Memory B cell (primary cell): ENCODE measurements around the gene NSUN7.

Experiments
- ATAC-seq: fragments of 150-1000 bp; cut with Tn5 transposase; 2 replicates; pipeline ENCODE4 v1.10.0; 2021; ENCODE audit warnings: low read depth, mild to moderate bottlenecking, moderate library complexity
- DNase-seq, 2 donors: peaks; one replicate each; pipeline ENCODE4 v3.0.0; 2022; ENCODE audit warnings: low spot score in 2 of 2
- H3K27ac Mint-ChIP-seq: one replicate; pipeline ENCODE4 v1.8.0; 2022; ENCODE audit warnings: mild to moderate bottlenecking, moderate library complexity, mixed read lengths
- H3K27me3 Mint-ChIP-seq: one replicate; pipeline ENCODE4 v1.8.0; 2022; ENCODE audit warnings: mixed read lengths
- H3K36me3 Mint-ChIP-seq: one replicate; pipeline ENCODE4 v1.8.0; 2022; ENCODE audit warnings: mild to moderate bottlenecking, mixed read lengths
- H3K4me1 Mint-ChIP-seq: one replicate; pipeline ENCODE4 v1.8.0; 2022; ENCODE audit warnings: mixed read lengths
- H3K4me3 Mint-ChIP-seq: one replicate; pipeline ENCODE4 v1.8.0; 2022; ENCODE audit warnings: mild to moderate bottlenecking, moderate library complexity, mixed read lengths
- H3K9me3 Mint-ChIP-seq: one replicate; pipeline ENCODE4 v1.8.0; 2022; ENCODE audit warnings: mixed read lengths

NSUN7 gene

GRCh38 chr4:40838742-40839141 lies 89.0 kb downstream of the NSUN7 start:
- no peaks in the 10 kb centered on the region for H3K9me3 Mint-ChIP-seq
- ATAC-seq: no peak
- DNase-seq: no peak
- H3K27me3 Mint-ChIP-seq: peaks cover 4% of the 10 kb centered on the region
- H3K36me3 Mint-ChIP-seq: no peaks in the 10 kb centered on the region
- peaks cover 18% of the 10 kb centered on the region for H3K4me1 Mint-ChIP-seq
- H3K4me3 Mint-ChIP-seq: no peak overlapping the region
- H3K27ac Mint-ChIP-seq: no peak overlapping the region

GRCh38 chr4:40840255-40840984 lies 90.7 kb downstream of the NSUN7 start:
- Mint-ChIP-seq H3K36me3 (no peaks in the 10 kb centered on the region), H3K4me3 (peak overlapping the region; percentile 33), H3K27me3 (peaks cover 4% of the 10 kb centered on the region), H3K27ac (no peak overlapping the region), H3K9me3 (no peaks in the 10 kb centered on the region), H3K4me1 (peaks cover 18% of the 10 kb centered on the region)
- DNase-seq (no peak), ATAC-seq (peak; percentile 60)

DNA sequence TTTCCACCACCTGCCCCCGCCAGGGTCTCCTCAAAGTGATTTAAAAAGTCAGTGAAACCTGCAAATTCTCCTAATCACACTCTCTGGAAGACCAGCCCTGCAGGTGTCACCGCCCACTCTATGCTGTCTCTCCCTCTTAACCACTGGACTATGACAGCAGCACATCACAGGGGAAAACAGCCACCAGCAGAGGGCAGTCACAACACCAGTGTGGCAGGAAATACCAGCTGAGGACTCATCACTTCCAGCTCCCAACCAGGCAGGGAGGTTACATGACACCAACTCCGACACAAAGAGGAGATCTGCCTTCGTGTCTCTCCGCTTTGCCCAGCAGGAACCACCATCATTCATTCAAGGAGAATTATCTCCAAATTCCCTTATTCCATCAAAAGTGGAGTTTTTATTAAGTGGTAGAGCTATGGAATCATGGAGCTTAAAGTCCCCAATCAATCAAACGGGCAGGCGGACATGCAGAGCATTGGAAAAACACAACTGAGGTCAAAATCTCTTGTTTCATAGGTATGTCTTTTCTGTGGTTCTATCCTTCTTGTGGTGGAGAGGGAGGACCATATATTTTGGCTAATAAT lies 91.3 kb downstream of the NSUN7 start:
- ATAC-seq (peak; percentile 83), DNase-seq (peak; percentile 59 to 60)
- H3K27me3 Mint-ChIP-seq: peaks cover 5% of the 10 kb centered on the region
- H3K27ac Mint-ChIP-seq: no peak overlapping the region
- no peaks in the 10 kb centered on the region for H3K36me3 Mint-ChIP-seq
- no peaks in the 10 kb centered on the region for H3K9me3 Mint-ChIP-seq
- H3K4me3 Mint-ChIP-seq: peak overlapping the region; percentile 33
- peaks cover 18% of the 10 kb centered on the region for H3K4me1 Mint-ChIP-seq

DNA sequence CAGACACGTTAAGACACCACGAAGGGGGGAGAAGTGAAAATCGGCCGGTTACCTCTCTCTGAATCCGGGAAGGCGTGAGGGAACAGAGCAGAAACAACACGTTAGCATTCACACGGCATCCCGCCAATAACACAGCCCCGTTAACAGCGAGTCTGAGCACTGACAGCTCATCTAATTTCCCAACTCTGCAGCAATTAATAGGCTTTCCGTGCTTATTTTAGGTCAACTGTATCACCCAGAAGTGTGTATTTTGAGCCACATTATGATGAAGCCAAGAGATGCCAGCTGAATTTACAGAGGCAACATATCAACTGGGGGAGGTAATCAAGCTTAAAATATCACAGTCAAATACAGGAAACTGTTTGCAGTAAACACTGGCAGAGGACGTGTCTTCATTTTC lies 92.6 kb downstream of the NSUN7 start:
- no peak overlapping the region for H3K27ac Mint-ChIP-seq
- no peaks in the 10 kb centered on the region for H3K9me3 Mint-ChIP-seq
- no peak for ATAC-seq
- peaks cover 18% of the 10 kb centered on the region for H3K4me1 Mint-ChIP-seq
- H3K36me3 Mint-ChIP-seq: no peaks in the 10 kb centered on the region
- no peak overlapping the region for H3K4me3 Mint-ChIP-seq
- DNase-seq: no peak
- peaks cover 5% of the 10 kb centered on the region for H3K27me3 Mint-ChIP-seq

GRCh38 chr4:40842725-40843423 lies 93.1 kb downstream of the NSUN7 start:
- H3K27ac Mint-ChIP-seq: no peak overlapping the region
- H3K4me1 Mint-ChIP-seq: peaks cover 18% of the 10 kb centered on the region
- H3K9me3 Mint-ChIP-seq: no peaks in the 10 kb centered on the region
- H3K36me3 Mint-ChIP-seq: no peaks in the 10 kb centered on the region
- ATAC-seq (no peak), DNase-seq (no peak)
- peaks cover 5% of the 10 kb centered on the region for H3K27me3 Mint-ChIP-seq
- no peak overlapping the region for H3K4me3 Mint-ChIP-seq

DNA sequence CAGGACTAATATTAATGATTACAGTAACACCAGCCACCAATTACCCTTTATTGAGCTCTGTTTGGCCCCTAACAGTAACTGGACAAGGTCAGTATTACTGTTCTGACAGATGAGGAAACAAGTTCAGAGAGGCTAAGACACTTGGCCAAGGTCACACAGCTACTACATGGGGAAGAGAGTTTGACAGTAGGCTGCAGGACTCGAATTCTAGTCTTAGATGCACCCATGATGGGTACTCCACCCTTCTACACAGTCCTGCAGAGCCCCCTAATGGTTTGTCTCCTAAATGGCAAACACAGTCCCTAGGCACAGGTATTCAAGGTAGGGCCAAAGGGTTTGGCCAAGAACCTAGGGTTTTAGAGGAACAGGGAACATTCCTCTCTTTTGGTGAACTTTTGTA lies 93.9 kb downstream of the NSUN7 start:
- ATAC-seq (peak; percentile 51), DNase-seq (no peak)
- peaks cover 19% of the 10 kb centered on the region for H3K4me1 Mint-ChIP-seq
- H3K27ac Mint-ChIP-seq: no peak overlapping the region
- H3K36me3 Mint-ChIP-seq: no peaks in the 10 kb centered on the region
- H3K27me3 Mint-ChIP-seq: peaks cover 7% of the 10 kb centered on the region
- H3K9me3 Mint-ChIP-seq: no peaks in the 10 kb centered on the region
- H3K4me3 Mint-ChIP-seq: no peak overlapping the region

DNA sequence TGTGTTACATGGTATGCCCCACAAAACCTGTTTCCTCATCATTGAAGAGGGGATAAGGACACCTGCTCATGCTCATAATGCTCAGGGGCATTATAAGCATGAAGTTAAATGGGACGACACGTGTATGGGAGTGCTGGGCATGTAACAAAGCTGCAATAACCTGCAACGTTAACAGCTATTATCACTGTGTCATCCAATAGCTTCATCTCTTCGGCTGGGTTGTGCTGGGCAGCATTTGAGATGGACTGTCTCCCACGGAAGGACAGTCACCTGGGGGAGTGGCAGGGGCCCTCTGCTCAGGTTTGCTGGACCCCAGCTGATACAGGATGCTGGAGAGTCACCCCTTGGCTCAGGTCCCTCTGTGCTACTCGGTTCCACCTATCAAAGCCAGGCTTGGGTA lies 94.5 kb downstream of the NSUN7 start:
- DNase-seq (no peak), ATAC-seq (no peak)
- no peaks in the 10 kb centered on the region for H3K9me3 Mint-ChIP-seq
- H3K36me3 Mint-ChIP-seq: no peaks in the 10 kb centered on the region
- H3K4me3 Mint-ChIP-seq: no peak overlapping the region
- H3K4me1 Mint-ChIP-seq: peaks cover 19% of the 10 kb centered on the region
- peaks cover 7% of the 10 kb centered on the region for H3K27me3 Mint-ChIP-seq
- no peak overlapping the region for H3K27ac Mint-ChIP-seq

GRCh38 chr4:40845154-40845835 lies 95.5 kb downstream of the NSUN7 start:
- H3K27me3 Mint-ChIP-seq: peaks cover 7% of the 10 kb centered on the region
- no peak overlapping the region for H3K27ac Mint-ChIP-seq
- H3K4me3 Mint-ChIP-seq: no peak overlapping the region
- no peak for ATAC-seq
- peaks cover 14% of the 10 kb centered on the region for H3K4me1 Mint-ChIP-seq
- H3K36me3 Mint-ChIP-seq: no peaks in the 10 kb centered on the region
- no peaks in the 10 kb centered on the region for H3K9me3 Mint-ChIP-seq
- no peak for DNase-seq

GRCh38 chr4:40846532-40846931 lies 96.8 kb downstream of the NSUN7 start:
- Mint-ChIP-seq H3K27me3 (peaks cover 7% of the 10 kb centered on the region), H3K9me3 (no peaks in the 10 kb centered on the region), H3K4me3 (no peak overlapping the region), H3K36me3 (no peaks in the 10 kb centered on the region), H3K27ac (no peak overlapping the region), H3K4me1 (peaks cover 8% of the 10 kb centered on the region)
- no peak for ATAC-seq
- no peak for DNase-seq

- H3K9me3 Mint-ChIP-seq: no peaks in the 10 kb centered on the region
- H3K4me3 Mint-ChIP-seq: no peak overlapping the region
- H3K27me3 Mint-ChIP-seq: peaks cover 10% of the 10 kb centered on the region
- H3K36me3 Mint-ChIP-seq: no peaks in the 10 kb centered on the region
- no peak overlapping the region for H3K27ac Mint-ChIP-seq
- ATAC-seq (no peak), DNase-seq (no peak)
- H3K4me1 Mint-ChIP-seq: peaks cover 2% of the 10 kb centered on the region
Observed at GRCh38 chr4:40848251-40848650, 98.5 kb downstream of the NSUN7 start.

GRCh38 chr4:40848940-40849339 lies 99.2 kb downstream of the NSUN7 start:
- ATAC-seq: no peak
- Mint-ChIP-seq H3K4me3 (no peak overlapping the region), H3K36me3 (no peaks in the 10 kb centered on the region), H3K27ac (no peak overlapping the region), H3K9me3 (no peaks in the 10 kb centered on the region), H3K4me1 (peaks cover 2% of the 10 kb centered on the region), H3K27me3 (peaks cover 14% of the 10 kb centered on the region)
- DNase-seq: no peak

GRCh38 chr4:40850496-40850895 lies 100.7 kb downstream of the NSUN7 start:
- ATAC-seq (no peak), DNase-seq (no peak)
- Mint-ChIP-seq H3K9me3 (no peaks in the 10 kb centered on the region), H3K4me3 (no peak overlapping the region), H3K27ac (no peak overlapping the region), H3K27me3 (peaks cover 14% of the 10 kb centered on the region), H3K4me1 (peaks cover 2% of the 10 kb centered on the region), H3K36me3 (no peaks in the 10 kb centered on the region)

- no peaks in the 10 kb centered on the region for H3K36me3 Mint-ChIP-seq
- peaks cover 18% of the 10 kb centered on the region for H3K4me1 Mint-ChIP-seq
- peaks cover 26% of the 10 kb centered on the region for H3K27me3 Mint-ChIP-seq
- no peak overlapping the region for H3K27ac Mint-ChIP-seq
- no peaks in the 10 kb centered on the region for H3K9me3 Mint-ChIP-seq
- peak overlapping the region; percentile 79 for H3K4me3 Mint-ChIP-seq
- DNase-seq: no peak
- ATAC-seq: no peak
Observed at GRCh38 chr4:40856277-40856839, 106.6 kb downstream of the NSUN7 start.
